Medulla oblongata (tissue), 1 donor: ENCODE results near the gene CDH7.
A peak's percentile ranks its signal among the peaks of the same experiment; 100 is the strongest.

Source experiments
- DNase-seq: peaks from one replicate; pipeline ENCODE4 v3.0.0-alpha.2; 2015; ENCODE audit errors: extremely low spot score

The CDH7 gene

GRCh38 chr18:65750389-65751154 lies at the start of gene CDH7:
Gene CDH7 (plus strand): TSS chr18:65751012. CDS start chr18:65762843, 11,831 bp downstream.
- DNase-seq: no peak

- DNase-seq: no peak
These were observed 46.8 kb upstream of the CDH7 start for GRCh38 chr18:65704046-65704445.

- DNase-seq: no peak
These were observed 44.2 kb upstream of the CDH7 start for GRCh38 chr18:65706646-65707045.

GRCh38 chr18:65711493-65711892 lies 39.3 kb upstream of the CDH7 start:
- DNase-seq: no peak

GRCh38 chr18:65721619-65722018 lies 29.2 kb upstream of the CDH7 start:
- no peak for DNase-seq

GRCh38 chr18:65725251-65726050 lies 25.4 kb upstream of the CDH7 start:
- DNase-seq: peak; percentile 20

GRCh38 chr18:65735155-65735554 lies 15.7 kb upstream of the CDH7 start:
- no peak for DNase-seq

- no peak for DNase-seq
These were observed 13.3 kb upstream of the CDH7 start for GRCh38 chr18:65737471-65737955.

GRCh38 chr18:65746936-65747335 lies 3.9 kb upstream of the CDH7 start:
- no peak for DNase-seq

GRCh38 chr18:65748321-65748720 lies 2.5 kb upstream of the CDH7 start:
- DNase-seq: no peak

- no peak for DNase-seq
These were observed 971 bp upstream of the CDH7 start for GRCh38 chr18:65749841-65750240.

- no peak for DNase-seq
These were observed 608 bp downstream of the CDH7 start for GRCh38 chr18:65751155-65752085.

- DNase-seq: no peak
These were observed 2.0 kb downstream of the CDH7 start for GRCh38 chr18:65752625-65753325.

GRCh38 chr18:65753520-65753919 lies 2.7 kb downstream of the CDH7 start:
- peak; percentile 66 for DNase-seq

GRCh38 chr18:65754121-65754520 lies 3.3 kb downstream of the CDH7 start:
- no peak for DNase-seq

GRCh38 chr18:65755616-65756015 lies 4.8 kb downstream of the CDH7 start:
- DNase-seq: no peak

GRCh38 chr18:65760457-65760856 lies 9.6 kb downstream of the CDH7 start:
- DNase-seq: no peak

GRCh38 chr18:65761636-65762295 lies 11.0 kb downstream of the CDH7 start:
- DNase-seq: no peak

- DNase-seq: no peak
These were observed 11.7 kb downstream of the CDH7 start for GRCh38 chr18:65762556-65762955.

- DNase-seq: no peak
These were observed 16.6 kb downstream of the CDH7 start for GRCh38 chr18:65767406-65767805.
